Smooth muscle cell (in vitro differentiated cells): Measurements from ENCODE around the gene KLHL14. TPM values are rescaled to one million over a fixed set of nuclear protein-coding genes. Genes with fewer than 3 reads are reported as not detected.

ENCODE experiments used
- DNase-seq: peaks from one replicate; lab custom pipeline; 2025; ENCODE audit not compliant: unreplicated experiment; lab: John Stamatoyannopoulos, UW
- H2AFZ ChIP-seq: fragments of 200-600 bp; sonication (generic); 2 replicates; pipeline ENCODE4 v1.6.0; 2016; ENCODE audit warnings: antibody characterized with exemption, low read depth, mild to moderate bottlenecking
- H3F3A ChIP-seq: fragments of 200-600 bp; sonication (generic); 2 replicates; pipeline ENCODE4 v1.6.0; 2017; ENCODE audit warnings: antibody characterized with exemption, low read depth
- H3K27ac ChIP-seq: fragments of 200-600 bp; sonication (generic); 2 replicates; pipeline ENCODE4 v1.5.1; 2016; ENCODE audit warnings: low read depth, mild to moderate bottlenecking
- H3K27me3 ChIP-seq: fragments of 200-600 bp; sonication (generic); 2 replicates; pipeline ENCODE4 v1.6.1; 2016; ENCODE audit warnings: low read depth, mild to moderate bottlenecking
- H3K36me3 ChIP-seq: fragments of 200-600 bp; sonication (generic); 2 replicates; pipeline ENCODE4 v1.5.1; 2016; ENCODE audit warnings: low read depth
- H3K4me1 ChIP-seq: fragments of 200-600 bp; sonication (generic); 2 replicates; pipeline ENCODE4 v1.5.1; 2016; ENCODE audit warnings: low read depth
- H3K4me2 ChIP-seq: fragments of 200-600 bp; sonication (generic); 2 replicates; pipeline ENCODE4 v1.6.0; 2016; ENCODE audit warnings: mild to moderate bottlenecking
- H3K4me3 ChIP-seq: fragments of 200-600 bp; sonication (generic); 2 replicates; pipeline ENCODE4 v1.5.1; 2016; ENCODE audit warnings: mild to moderate bottlenecking
- H3K79me2 ChIP-seq: fragments of 200-600 bp; sonication (generic); 2 replicates; pipeline ENCODE4 v1.6.0; 2016; ENCODE audit warnings: low read depth, mild to moderate bottlenecking
- H3K9ac ChIP-seq: fragments of 200-600 bp; sonication (generic); 2 replicates; pipeline ENCODE4 v1.6.0; 2016; ENCODE audit warnings: low read depth
- H3K9me3 ChIP-seq: fragments of 200-600 bp; sonication (generic); replicated peaks from 2 replicates; pipeline ENCODE4 v1.5.1; 2016; ENCODE audit warnings: low read depth
- H4K20me1 ChIP-seq: fragments of 200-600 bp; sonication (generic); 2 replicates; pipeline ENCODE4 v1.6.0; 2016; ENCODE audit warnings: low read depth
- CTCF ChIP-seq: fragments of 200-600 bp; sonication (generic); IDR thresholded peaks from 2 replicates; pipeline ENCODE4 v1.5.1; 2017; ENCODE audit warnings: borderline replicate concordance, mild to moderate bottlenecking, antibody characterized with exemption; ENCODE audit not compliant: insufficient read depth, poor library complexity, severe bottlenecking
- WGBS: methylation state at CpG from one replicate; pipeline ENCODE4 v1.1.7; 2016; ENCODE audit warnings: low lambda C conversion rate; 5-methylcytosine and 5-hydroxymethylcytosine counted together
- polyA plus RNA-seq: library from polyadenylated mRNA; unstranded; fragments of >200 nt; fragmentation: Nextera tagmentation; extraction: Ambion mirVana; gene quantifications from 2 replicates; pipeline ENCODE4 v1.2.1, GENCODE V29; 2016
- total RNA-seq: library from RNA; depleted of rRNA; stranded (reverse); fragments of >200 nt; gene quantifications from 2 replicates; pipeline ENCODE4 v1.2.3, GENCODE V29; 2014

The KLHL14 gene
- total and polyA plus RNA-seq, 2 experiments from 2014 or later: not detected

GRCh38 chr18:32711862-32712261 is 61.0 kb downstream of the KLHL14 start:
- 88% methylated on average over 2 of the region's 2 CpGs for WGBS
- no peaks in the 10 kb centered on the region for H3K36me3 ChIP-seq
- H3K27ac ChIP-seq: no peak overlapping the region
- no peaks in the 10 kb centered on the region for H3K79me2 ChIP-seq
- no peak for TF ChIP-seq CTCF
- no peaks in the 10 kb centered on the region for H3K4me1 ChIP-seq
- no peaks in the 10 kb centered on the region for H4K20me1 ChIP-seq
- peaks cover 31% of the 10 kb centered on the region for H3K27me3 ChIP-seq
- no peaks in the 10 kb centered on the region for H3K9me3 ChIP-seq
- H3K9ac ChIP-seq: no peak overlapping the region
- H3F3A ChIP-seq: no peaks in the 10 kb centered on the region
- no peak overlapping the region for H3K4me2 ChIP-seq
- no peak overlapping the region for H2AFZ ChIP-seq
- H3K4me3 ChIP-seq: no peak overlapping the region
- DNase-seq: no peak

GRCh38 chr18:32707586-32707985 is 65.2 kb downstream of the KLHL14 start:
- DNase-seq: no peak
- Histone ChIP-seq H3K9ac (no peak overlapping the region), H3K27ac (no peak overlapping the region), H4K20me1 (no peaks in the 10 kb centered on the region), H3K27me3 (peaks cover 22% of the 10 kb centered on the region), H3F3A (no peaks in the 10 kb centered on the region), H3K79me2 (no peaks in the 10 kb centered on the region), H2AFZ (no peak overlapping the region), H3K4me3 (no peak overlapping the region), H3K4me1 (no peaks in the 10 kb centered on the region), H3K9me3 (no peaks in the 10 kb centered on the region), H3K4me2 (no peak overlapping the region), H3K36me3 (no peaks in the 10 kb centered on the region)
- TF ChIP-seq CTCF: no peak
- 96% methylated on average over 2 of the region's 2 CpGs for WGBS

GRCh38 chr18:32707147-32707546 is 65.7 kb downstream of the KLHL14 start:
- Histone ChIP-seq H3K27ac (no peak overlapping the region), H2AFZ (no peak overlapping the region), H3F3A (no peaks in the 10 kb centered on the region), H3K36me3 (no peaks in the 10 kb centered on the region), H3K9me3 (no peaks in the 10 kb centered on the region), H3K79me2 (no peaks in the 10 kb centered on the region), H3K9ac (no peak overlapping the region), H4K20me1 (no peaks in the 10 kb centered on the region), H3K27me3 (peaks cover 25% of the 10 kb centered on the region), H3K4me2 (no peak overlapping the region), H3K4me3 (no peak overlapping the region), H3K4me1 (no peaks in the 10 kb centered on the region)
- no peak for TF ChIP-seq CTCF
- DNase-seq: no peak
- 88% methylated on average over 2 of the region's 2 CpGs for WGBS

- Histone ChIP-seq H3K27ac (no peak overlapping the region), H3F3A (no peaks in the 10 kb centered on the region), H3K4me1 (no peaks in the 10 kb centered on the region), H3K79me2 (no peaks in the 10 kb centered on the region), H3K4me3 (no peak overlapping the region), H3K4me2 (no peak overlapping the region), H3K27me3 (peaks cover 27% of the 10 kb centered on the region), H3K9ac (no peak overlapping the region), H3K9me3 (no peaks in the 10 kb centered on the region), H4K20me1 (no peaks in the 10 kb centered on the region), H2AFZ (no peak overlapping the region), H3K36me3 (no peaks in the 10 kb centered on the region)
- no peak for TF ChIP-seq CTCF
- DNase-seq: no peak
Measured at GRCh38 chr18:32701313-32701712, 71.5 kb downstream of the KLHL14 start.
